HG03565 (cell line): ENCODE measurements around the gene UBALD2.
"Not testable (repeated sequence)": the region's sequence is repeated elsewhere in the genome, so short reads cannot be mapped to it uniquely, and the experiment has no call there.

Experiments
- ATAC-seq: cut with Tn5 transposase; IDR thresholded peaks from one replicate; pipeline ENCODE4 v1.9.1; 2021; ENCODE audit warnings: mild to moderate bottlenecking, moderate library complexity; ENCODE audit not compliant: unreplicated experiment

UBALD2 gene

GRCh38 chr17:76276461-76277299, 11.5 kb downstream of the UBALD2 start:
- ATAC-seq = no peak

GRCh38 chr17:76277300-76278267, 12.4 kb downstream of the UBALD2 start:
- no peak for ATAC-seq

- ATAC-seq = no peak
These were observed 13.2 kb downstream of the UBALD2 start for GRCh38 chr17:76278268-76278908.

GRCh38 chr17:76278952-76279741, 14.0 kb downstream of the UBALD2 start:
- ATAC-seq = peak; percentile 51

GRCh38 chr17:76279742-76280287, 14.7 kb downstream of the UBALD2 start:
- no peak for ATAC-seq

- ATAC-seq = no peak
These were observed 15.5 kb downstream of the UBALD2 start for GRCh38 chr17:76280650-76281049.

DNA sequence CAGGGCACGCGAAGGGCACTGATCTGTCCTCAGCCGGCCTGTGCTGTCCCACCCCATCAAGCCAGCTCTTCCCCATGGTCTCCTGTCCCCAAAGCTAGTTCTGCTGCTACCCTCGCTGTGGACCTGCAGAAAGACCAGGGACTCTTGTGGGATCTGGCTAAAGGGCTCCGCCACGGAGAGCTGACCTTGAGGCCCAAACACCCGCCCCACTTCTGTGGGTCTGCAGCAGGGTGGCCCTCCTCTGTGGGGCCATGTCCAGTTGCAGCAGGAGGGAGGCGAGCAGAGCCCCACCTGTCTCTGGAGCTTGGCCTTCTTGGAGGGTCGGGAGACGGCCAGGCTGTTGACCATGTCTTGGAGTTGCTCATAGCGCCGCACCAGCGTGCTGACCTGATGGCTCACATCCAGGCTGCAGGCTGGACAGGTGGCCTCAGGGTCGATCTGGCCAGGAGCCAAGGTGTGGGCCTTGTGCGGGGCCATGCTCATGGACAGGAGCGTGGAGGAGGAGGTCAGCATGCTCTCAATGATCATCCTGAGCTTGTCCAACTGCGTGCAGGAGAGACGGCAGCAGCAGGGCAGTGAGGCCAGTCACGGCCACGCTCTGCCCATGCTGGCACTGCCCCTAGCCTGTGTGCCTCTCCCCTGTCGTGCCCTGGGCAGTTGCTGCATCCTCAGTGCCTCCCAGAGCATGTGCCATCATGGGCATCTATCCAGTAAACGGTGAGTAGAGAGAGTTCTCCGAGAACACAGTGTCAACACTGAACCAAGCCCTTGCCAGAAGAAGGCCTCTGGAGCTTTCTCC, 16.6 kb downstream of the UBALD2 start:
- no peak for ATAC-seq

DNA sequence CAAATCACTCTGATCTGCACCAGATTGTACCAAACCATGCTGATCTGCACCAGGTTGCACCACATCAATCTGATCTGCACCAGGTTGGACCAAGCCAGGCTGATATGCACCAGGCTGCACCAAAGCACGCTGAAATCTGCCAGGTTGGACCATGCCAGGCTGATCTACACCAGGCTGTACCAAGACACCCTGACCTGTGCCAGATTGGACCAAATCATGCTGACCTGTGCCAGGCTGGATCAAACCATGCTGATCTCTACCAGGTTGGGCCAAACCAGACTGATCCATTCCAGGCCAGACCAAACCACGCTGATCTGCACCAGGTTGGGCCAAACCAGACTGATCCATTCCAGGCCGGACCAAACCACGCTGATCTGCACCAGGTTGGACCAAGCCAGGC, 27.4 kb downstream of the UBALD2 start:
- no peak for ATAC-seq

GRCh38 chr17:76293106-76293505, 28.0 kb downstream of the UBALD2 start:
- no peak for ATAC-seq

DNA sequence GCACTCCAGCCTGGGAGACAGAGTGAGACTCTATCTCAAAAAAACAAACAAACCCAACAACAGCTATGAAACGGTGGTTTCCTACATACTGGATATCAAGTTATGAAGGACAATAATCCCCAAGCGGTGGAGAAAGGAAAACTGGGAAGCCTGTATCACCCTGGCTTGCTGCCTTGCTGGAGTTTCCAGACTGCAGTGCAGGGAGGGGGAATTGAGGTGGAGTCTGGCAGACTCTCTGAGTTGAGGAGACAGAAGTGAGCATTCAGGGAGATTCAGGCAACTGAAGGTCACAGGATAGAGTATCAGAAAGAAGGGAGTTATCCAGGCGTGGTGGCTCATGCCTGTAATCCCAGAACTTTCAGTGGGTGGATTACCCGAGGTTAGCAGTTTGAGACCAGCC, 31.0 kb downstream of the UBALD2 start:
- no peak for ATAC-seq

GRCh38 chr17:76296889-76297288, 31.7 kb downstream of the UBALD2 start:
- ATAC-seq = no peak

DNA sequence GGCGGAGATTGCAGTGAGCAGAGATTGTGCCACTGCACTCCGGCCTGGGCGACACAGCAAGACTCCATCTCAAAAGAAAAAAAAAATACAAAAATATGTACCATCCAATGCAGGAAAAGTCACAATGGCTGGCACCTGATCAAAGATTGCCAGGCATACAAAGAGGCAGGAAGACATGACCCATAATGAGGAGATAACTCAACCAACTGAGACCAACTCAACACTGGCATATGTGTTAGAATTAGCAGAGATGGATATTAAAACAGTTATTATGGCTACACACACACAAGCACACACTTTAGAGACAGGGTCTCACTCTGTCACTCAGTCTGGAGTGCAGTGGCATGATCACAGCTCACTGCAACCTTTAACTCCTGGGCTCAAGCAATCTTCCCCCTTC, 32.3 kb downstream of the UBALD2 start:
- ATAC-seq = no peak

- ATAC-seq = no peak
These were observed 39.3 kb downstream of the UBALD2 start for GRCh38 chr17:76304226-76305134.

DNA sequence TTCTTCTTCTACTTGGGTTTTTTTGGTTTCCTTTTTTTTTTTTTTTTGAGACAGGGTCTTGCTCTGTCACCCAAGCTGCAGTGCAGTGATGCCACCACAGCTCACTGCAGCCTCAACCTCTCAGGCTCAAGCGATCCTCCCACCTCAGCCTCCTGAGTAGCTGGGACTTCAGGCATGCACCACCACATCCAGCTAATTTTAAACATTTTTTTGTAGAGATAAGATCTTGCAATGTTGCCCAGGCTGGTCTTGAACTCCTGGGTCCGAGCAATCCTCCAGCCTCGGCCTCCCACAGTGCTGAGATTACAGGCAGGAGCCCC, 39.9 kb downstream of the UBALD2 start:
- ATAC-seq = not testable (repeated sequence)

DNA sequence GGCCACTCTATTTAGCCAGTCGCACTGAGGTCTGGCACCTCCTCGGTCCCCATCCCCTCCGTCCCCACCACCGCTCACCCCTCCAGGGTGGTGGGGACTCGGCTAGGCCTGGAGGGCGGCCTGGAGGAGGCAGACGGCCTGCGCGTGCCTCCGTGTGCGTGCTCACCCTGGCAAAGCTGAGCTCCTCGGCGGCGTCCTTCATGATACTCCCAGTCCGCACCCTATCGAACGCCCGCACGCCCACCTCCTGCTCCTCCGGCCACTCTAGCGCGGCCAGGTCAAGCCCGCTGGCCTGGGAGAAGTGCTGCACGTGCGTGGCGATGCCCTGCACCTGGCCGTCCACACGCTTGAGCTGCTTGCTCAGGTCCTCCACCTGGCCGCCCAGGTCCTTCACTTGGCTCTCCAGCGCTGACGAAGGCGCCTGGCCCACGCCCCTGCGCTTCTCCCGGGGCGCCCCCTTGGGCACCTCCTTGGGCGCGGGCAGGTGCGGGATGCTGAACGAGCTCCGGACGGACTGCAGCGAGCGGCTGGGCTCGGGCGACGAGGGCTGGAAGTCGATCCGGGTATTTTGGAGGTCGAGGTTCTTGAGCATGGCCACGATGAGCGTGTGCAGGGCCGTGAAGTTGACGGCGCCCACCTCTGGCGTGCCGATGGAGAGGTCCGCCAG, 42.3 kb downstream of the UBALD2 start:
- no peak for ATAC-seq

- ATAC-seq = no peak
These were observed 42.8 kb downstream of the UBALD2 start, which contains the start of gene QRICH2 for GRCh38 chr17:76307966-76308338. TSS of gene QRICH2 (minus strand) at chr17:76308276. CDS start at chr17:76307998, 278 bp downstream.

DNA sequence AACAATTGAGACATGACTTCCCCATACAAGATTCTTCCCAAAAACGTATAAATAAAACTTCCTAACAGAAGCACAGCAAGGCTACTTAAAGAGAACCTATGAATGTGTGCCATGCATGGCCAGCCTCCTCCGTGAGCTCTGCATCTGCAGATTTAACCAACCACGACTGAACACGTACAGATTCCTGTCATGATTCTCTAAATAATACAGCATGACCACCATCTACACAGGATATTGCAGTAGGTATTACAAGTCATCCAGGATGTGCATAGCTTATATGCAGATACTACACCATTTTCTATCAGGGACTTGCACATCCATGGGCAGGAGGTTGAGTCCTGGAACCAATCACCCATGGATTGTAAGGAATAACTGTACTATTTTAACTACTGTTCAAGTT, 44.3 kb downstream of the UBALD2 start:
- ATAC-seq = no peak

DNA sequence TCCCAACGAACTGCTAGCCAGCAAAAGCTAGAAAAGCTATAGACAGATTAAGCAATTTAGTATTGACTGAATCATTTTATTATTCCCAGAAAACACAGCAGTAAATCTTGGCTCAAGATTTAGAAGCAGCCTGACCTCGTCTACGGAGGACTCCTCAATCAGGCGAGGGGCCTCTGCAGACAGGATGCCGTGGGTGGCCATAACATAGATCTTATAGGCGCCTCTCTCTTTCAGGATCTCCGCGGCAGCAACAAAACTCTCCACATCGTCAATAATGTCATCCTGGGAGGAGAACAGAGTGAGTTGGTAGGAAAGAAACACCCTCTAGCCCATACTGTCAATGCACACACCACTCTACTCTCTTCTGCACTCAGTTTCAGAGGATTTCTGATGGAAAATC, 47.6 kb downstream of the UBALD2 start:
- ATAC-seq = no peak
